SU-DHL-6 (cell line): ENCODE results near the gene AKAP6.

ENCODE experiments used
- CTCF ChIP-seq: fragments of 200-600 bp; sonication (generic); IDR thresholded peaks from one replicate; pipeline ENCODE4 v1.5.1; 2017; ENCODE audit warnings: antibody characterized with exemption, mild to moderate bottlenecking, low read length, moderate library complexity; ENCODE audit not compliant: insufficient read depth, poor library complexity, severe bottlenecking
- EZH2phosphoT487 ChIP-seq: fragments of 200-600 bp; sonication (generic), shearing (Covaris generic); conservative IDR thresholded peaks from 2 replicates; pipeline ENCODE4 v1.6.1; 2018; ENCODE audit warnings: mild to moderate bottlenecking, antibody characterized with exemption, low read length, moderate library complexity, mixed read lengths

- TF ChIP-seq CTCF (no peak), EZH2phosphoT487 (no peak)
These were observed 162.4 kb downstream of the AKAP6 start for GRCh38 chr14:32491416-32492016.
